Activated naive CD8-positive, alpha-beta T cell treated with anti-CD3 and anti-CD28 coated beads for 36 hours (primary cell): ENCODE results near the gene SPDL1. TPM values are rescaled to one million over a fixed set of nuclear protein-coding genes. Genes with fewer than 3 reads are reported as not detected.
A peak's percentile ranks its signal among the peaks of the same experiment; 100 is the strongest.

Source experiments
- DNase-seq: peaks from one replicate; pipeline ENCODE4 v3.0.0; 2021
- H3K27ac Mint-ChIP-seq: one replicate; pipeline ENCODE4 v1.8.0; 2022; ENCODE audit warnings: mild to moderate bottlenecking, moderate library complexity, mixed read lengths
- H3K27me3 Mint-ChIP-seq: one replicate; pipeline ENCODE4 v1.8.0; 2022; ENCODE audit warnings: mild to moderate bottlenecking, mixed read lengths
- H3K36me3 Mint-ChIP-seq: one replicate; pipeline ENCODE4 v1.8.0; 2021; ENCODE audit warnings: mild to moderate bottlenecking, mixed read lengths
- H3K4me1 Mint-ChIP-seq: one replicate; pipeline ENCODE4 v1.8.0; 2021; ENCODE audit warnings: mixed read lengths
- H3K4me3 Mint-ChIP-seq: one replicate; pipeline ENCODE4 v1.8.0; 2022; ENCODE audit warnings: mild to moderate bottlenecking, moderate library complexity, mixed read lengths
- H3K9me3 Mint-ChIP-seq: one replicate; pipeline ENCODE4 v1.8.0; 2022; ENCODE audit warnings: mixed read lengths
- total RNA-seq, 2 experiments: library from RNA; stranded (reverse); gene quantifications; one replicate each; pipeline ENCODE4 v1.2.3, GENCODE V29; 2021

SPDL1 gene
- total RNA-seq, 2 experiments from 2014 or later, result 50.4 to 52.5 TPM

DNA sequence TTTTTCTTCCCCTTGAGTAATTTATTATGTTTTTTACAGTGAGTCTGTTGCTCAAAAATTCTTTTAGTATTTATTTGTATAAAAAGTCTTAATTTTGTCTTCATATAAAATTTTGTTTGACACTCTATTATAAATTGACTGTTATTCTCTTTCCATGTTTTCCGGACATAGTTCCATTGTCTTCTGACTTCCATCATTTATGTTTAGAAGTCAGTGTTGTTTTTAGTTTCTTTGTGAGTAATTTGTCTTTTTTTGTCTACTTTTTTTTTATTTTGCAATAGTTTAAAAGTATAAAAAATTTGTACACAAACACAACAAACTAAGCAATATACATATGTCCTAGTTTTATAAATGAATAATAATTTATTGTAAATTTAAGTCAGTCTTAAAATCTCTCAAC is 25.7 kb upstream of the SPDL1 start:
- DNase-seq, result no peak
- H3K36me3 Mint-ChIP-seq, result no peaks in the 10 kb centered on the region
- H3K4me1 Mint-ChIP-seq, result no peaks in the 10 kb centered on the region
- peaks cover 4% of the 10 kb centered on the region for H3K9me3 Mint-ChIP-seq
- H3K27ac Mint-ChIP-seq, result no peak overlapping the region
- peaks cover 36% of the 10 kb centered on the region for H3K27me3 Mint-ChIP-seq
- H3K4me3 Mint-ChIP-seq, result no peak overlapping the region

GRCh38 chr5:169561893-169562292 is 21.7 kb upstream of the SPDL1 start:
- H3K27me3 Mint-ChIP-seq, result peaks cover 21% of the 10 kb centered on the region
- H3K9me3 Mint-ChIP-seq, result peaks cover 4% of the 10 kb centered on the region
- H3K4me3 Mint-ChIP-seq, result no peak overlapping the region
- H3K4me1 Mint-ChIP-seq, result no peaks in the 10 kb centered on the region
- no peak overlapping the region for H3K27ac Mint-ChIP-seq
- no peaks in the 10 kb centered on the region for H3K36me3 Mint-ChIP-seq
- DNase-seq, result no peak

- Mint-ChIP-seq H3K27ac (no peak overlapping the region), H3K4me1 (no peaks in the 10 kb centered on the region), H3K9me3 (peaks cover under 1% of the 10 kb centered on the region), H3K27me3 (peaks cover 27% of the 10 kb centered on the region), H3K4me3 (no peak overlapping the region), H3K36me3 (no peaks in the 10 kb centered on the region)
- DNase-seq, result no peak
Measured at GRCh38 chr5:169563369-169563768, 20.2 kb upstream of the SPDL1 start.

DNA sequence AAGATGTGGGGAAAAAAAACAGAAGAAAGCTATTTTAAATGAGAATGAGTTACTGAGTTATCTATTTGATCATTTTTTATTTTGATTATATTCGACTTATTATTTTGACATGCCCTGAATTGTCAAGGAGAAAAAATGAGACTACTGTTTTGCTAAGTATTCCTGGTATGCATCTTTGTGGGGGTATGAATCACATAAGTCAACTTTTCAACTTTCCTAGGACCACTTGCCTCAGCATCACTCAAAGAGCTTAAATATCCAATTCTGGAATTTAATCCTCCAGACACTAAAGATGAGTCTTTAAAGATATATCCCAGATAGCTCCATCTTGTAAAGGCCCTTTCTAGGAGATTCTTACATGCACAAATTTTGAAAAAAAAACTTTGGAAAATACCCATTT is 17.4 kb upstream of the SPDL1 start:
- H3K9me3 Mint-ChIP-seq, result no peaks in the 10 kb centered on the region
- no peak for DNase-seq
- H3K4me3 Mint-ChIP-seq, result no peak overlapping the region
- H3K4me1 Mint-ChIP-seq, result no peaks in the 10 kb centered on the region
- peaks cover 22% of the 10 kb centered on the region for H3K27me3 Mint-ChIP-seq
- no peaks in the 10 kb centered on the region for H3K36me3 Mint-ChIP-seq
- no peak overlapping the region for H3K27ac Mint-ChIP-seq

- Mint-ChIP-seq H3K27me3 (peaks cover 22% of the 10 kb centered on the region), H3K27ac (no peak overlapping the region), H3K4me1 (no peaks in the 10 kb centered on the region), H3K9me3 (no peaks in the 10 kb centered on the region), H3K4me3 (no peak overlapping the region), H3K36me3 (no peaks in the 10 kb centered on the region)
- DNase-seq, result no peak
Measured at GRCh38 chr5:169567079-169567478, 16.5 kb upstream of the SPDL1 start.

DNA sequence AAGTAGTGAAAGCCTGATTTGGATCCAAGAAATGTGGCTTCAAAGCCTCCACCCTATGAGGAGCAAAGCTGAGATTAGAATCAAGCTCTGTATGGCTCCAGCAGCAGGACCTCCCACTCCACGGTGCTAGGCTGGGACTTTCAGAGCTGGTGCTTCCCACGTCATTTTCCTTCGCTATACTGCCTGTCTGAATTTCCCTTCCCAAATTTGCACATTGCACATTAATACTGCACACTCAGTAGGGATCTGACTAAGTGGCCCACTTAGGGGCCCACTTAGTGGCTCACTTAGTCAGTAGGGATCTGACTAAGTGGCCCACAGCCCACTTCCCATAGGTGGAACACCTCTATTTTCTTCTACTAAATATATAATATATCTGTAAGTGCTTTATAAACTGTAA is 14.1 kb upstream of the SPDL1 start:
- DNase-seq, result no peak
- Mint-ChIP-seq H3K9me3 (no peaks in the 10 kb centered on the region), H3K27me3 (peaks cover 31% of the 10 kb centered on the region), H3K4me3 (no peak overlapping the region), H3K4me1 (no peaks in the 10 kb centered on the region), H3K27ac (no peak overlapping the region), H3K36me3 (no peaks in the 10 kb centered on the region)

- Mint-ChIP-seq H3K4me3 (no peak overlapping the region), H3K4me1 (no peaks in the 10 kb centered on the region), H3K27me3 (peaks cover 35% of the 10 kb centered on the region), H3K36me3 (no peaks in the 10 kb centered on the region), H3K27ac (no peak overlapping the region), H3K9me3 (no peaks in the 10 kb centered on the region)
- DNase-seq, result no peak
Measured at GRCh38 chr5:169571355-169571754, 12.2 kb upstream of the SPDL1 start.

GRCh38 chr5:169574134-169574646 is 9.4 kb upstream of the SPDL1 start:
- peaks cover 30% of the 10 kb centered on the region for H3K27me3 Mint-ChIP-seq
- H3K4me3 Mint-ChIP-seq, result no peak overlapping the region
- DNase-seq, result no peak
- no peaks in the 10 kb centered on the region for H3K36me3 Mint-ChIP-seq
- no peaks in the 10 kb centered on the region for H3K9me3 Mint-ChIP-seq
- H3K27ac Mint-ChIP-seq, result no peak overlapping the region
- H3K4me1 Mint-ChIP-seq, result no peaks in the 10 kb centered on the region

- Mint-ChIP-seq H3K27me3 (peaks cover 25% of the 10 kb centered on the region), H3K9me3 (no peaks in the 10 kb centered on the region), H3K4me3 (no peak overlapping the region), H3K4me1 (peaks cover 3% of the 10 kb centered on the region), H3K27ac (no peak overlapping the region), H3K36me3 (no peaks in the 10 kb centered on the region)
- no peak for DNase-seq
Measured at GRCh38 chr5:169576181-169576598, 7.4 kb upstream of the SPDL1 start.

- H3K27ac Mint-ChIP-seq, result no peak overlapping the region
Measured at GRCh38 chr5:169577951-169578350, 5.6 kb upstream of the SPDL1 start.

DNA sequence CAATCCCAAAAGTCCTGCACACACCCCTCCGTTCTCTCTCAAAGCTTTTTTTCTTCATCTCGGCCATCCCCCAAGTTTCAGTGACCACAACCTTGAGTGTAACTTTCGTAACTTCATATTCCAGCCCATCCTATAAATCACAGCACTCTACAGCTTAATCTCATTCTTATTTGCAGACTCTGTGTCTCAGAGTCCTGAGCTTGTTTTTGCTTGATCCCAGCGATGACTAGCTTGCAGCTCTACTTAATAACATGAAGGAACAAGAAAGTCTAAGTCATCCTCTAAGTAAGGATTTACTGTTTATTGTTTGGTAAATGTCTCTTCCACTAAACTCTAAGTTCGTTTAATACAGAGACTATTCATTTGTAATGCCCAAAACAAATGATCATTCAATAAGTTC is 2.6 kb upstream of the SPDL1 start:
- Mint-ChIP-seq H3K27ac (no peak overlapping the region), H3K4me1 (peaks cover 24% of the 10 kb centered on the region), H3K27me3 (peaks cover 14% of the 10 kb centered on the region), H3K4me3 (no peak overlapping the region), H3K36me3 (peaks cover 2% of the 10 kb centered on the region), H3K9me3 (no peaks in the 10 kb centered on the region)
- no peak for DNase-seq

More at GRCh38 chr5:169577951-169578350, 5.6 kb upstream of the SPDL1 start:
- no peaks in the 10 kb centered on the region for H3K36me3 Mint-ChIP-seq
- no peak overlapping the region for H3K4me3 Mint-ChIP-seq
- H3K9me3 Mint-ChIP-seq, result no peaks in the 10 kb centered on the region
- no peak for DNase-seq
- peaks cover 25% of the 10 kb centered on the region for H3K27me3 Mint-ChIP-seq
- peaks cover 12% of the 10 kb centered on the region for H3K4me1 Mint-ChIP-seq

GRCh38 chr5:169581580-169582227 is 1.9 kb upstream of the SPDL1 start:
- Mint-ChIP-seq H3K9me3 (no peaks in the 10 kb centered on the region), H3K4me3 (no peak overlapping the region), H3K4me1 (peaks cover 27% of the 10 kb centered on the region)

DNA sequence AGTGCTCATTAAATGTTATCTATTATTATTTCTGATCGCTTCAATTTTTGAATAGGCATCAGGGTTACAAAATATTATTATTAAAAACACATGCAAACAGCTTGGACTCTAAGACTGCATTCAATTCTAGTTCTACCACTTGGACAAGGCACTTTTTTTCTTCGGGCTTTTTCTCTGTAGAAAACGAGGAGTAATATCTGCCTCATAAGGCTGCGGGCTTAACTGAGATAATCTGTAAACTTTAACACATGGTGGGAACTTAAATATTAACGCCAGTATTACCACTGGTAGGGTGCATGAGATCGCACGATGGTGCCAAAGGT is 511 bp upstream of the SPDL1 start:
- Mint-ChIP-seq H3K27ac (peak overlapping the region; percentile 96), H3K36me3 (peaks cover 9% of the 10 kb centered on the region), H3K27me3 (peaks cover 4% of the 10 kb centered on the region), H3K4me3 (peak overlapping the region; percentile 98), H3K4me1 (peaks cover 30% of the 10 kb centered on the region), H3K9me3 (no peaks in the 10 kb centered on the region)
- no peak for DNase-seq

More at GRCh38 chr5:169581580-169582227, 1.9 kb upstream of the SPDL1 start:
- DNase-seq, result peak; percentile 52
- Mint-ChIP-seq H3K27me3 (peaks cover 7% of the 10 kb centered on the region), H3K36me3 (peaks cover 9% of the 10 kb centered on the region), H3K27ac (no peak overlapping the region)

GRCh38 chr5:169584998-169585451 is 1.5 kb downstream of the SPDL1 start:
- H3K27me3 Mint-ChIP-seq, result no peaks in the 10 kb centered on the region
- H3K36me3 Mint-ChIP-seq, result peaks cover 19% of the 10 kb centered on the region
- no peak overlapping the region for H3K27ac Mint-ChIP-seq
- H3K4me3 Mint-ChIP-seq, result peak overlapping the region; percentile 98
- DNase-seq, result no peak
- H3K4me1 Mint-ChIP-seq, result peaks cover 30% of the 10 kb centered on the region
- H3K9me3 Mint-ChIP-seq, result no peaks in the 10 kb centered on the region

- Mint-ChIP-seq H3K9me3 (no peaks in the 10 kb centered on the region), H3K27me3 (no peaks in the 10 kb centered on the region), H3K27ac (no peak overlapping the region), H3K4me3 (no peak overlapping the region), H3K4me1 (peaks cover 10% of the 10 kb centered on the region), H3K36me3 (peaks cover 47% of the 10 kb centered on the region)
- no peak for DNase-seq
Measured at GRCh38 chr5:169590602-169591001, 7.0 kb downstream of the SPDL1 start.

- H3K27me3 Mint-ChIP-seq, result no peaks in the 10 kb centered on the region
- H3K4me3 Mint-ChIP-seq, result no peak overlapping the region
- peaks cover 3% of the 10 kb centered on the region for H3K4me1 Mint-ChIP-seq
- H3K27ac Mint-ChIP-seq, result no peak overlapping the region
- DNase-seq, result no peak
- H3K9me3 Mint-ChIP-seq, result no peaks in the 10 kb centered on the region
- H3K36me3 Mint-ChIP-seq, result peaks cover 39% of the 10 kb centered on the region
Measured at GRCh38 chr5:169591636-169592035, 8.1 kb downstream of the SPDL1 start.
